HCT116 (cell line): Measurements from ENCODE around the gene RGS4.

Experiments
- CTCF ChIP-seq, 3 experiments: fragments of 200-600 bp in 1 of 3; sonication (generic) in 1 of 3; IDR thresholded peaks in 2 of 3; conservative IDR thresholded peaks in 1 of 3; 2 replicates each; pipeline ENCODE4 v1.5.1; 2012 to 2017; ENCODE audit warnings: low read depth in 2 of 3, low read length in 2 of 3, antibody characterized with exemption in 1 of 3, borderline replicate concordance in 1 of 3, control low read depth in 1 of 3, mild to moderate bottlenecking in 1 of 3, mixed read lengths in 1 of 3, mixed run types in 1 of 3, moderate library complexity in 1 of 3; ENCODE audit not compliant: insufficient read depth in 1 of 3
- EGR1 ChIP-seq: IDR thresholded peaks from 2 replicates; pipeline ENCODE4 v1.6.1; 2012; ENCODE audit warnings: low read depth
- EZH2 ChIP-seq: fragments of 200-600 bp; sonication (generic); IDR thresholded peaks from 2 replicates; pipeline ENCODE4 v1.6.1; 2017; ENCODE audit warnings: antibody characterized with exemption, mixed run types
- EZH2phosphoT487 ChIP-seq: fragments of 200-600 bp; IDR thresholded peaks from 2 replicates; pipeline ENCODE4 v1.6.1; 2018; ENCODE audit warnings: antibody characterized with exemption, borderline replicate concordance
- POLR2AphosphoS5 ChIP-seq: IDR thresholded peaks from 2 replicates; pipeline ENCODE4 v1.6.1; 2011; ENCODE audit warnings: mild to moderate bottlenecking, low read depth, low read length, moderate library complexity
- RAD21 ChIP-seq: IDR thresholded peaks from 2 replicates; pipeline ENCODE4 v1.6.1; 2012; ENCODE audit warnings: low read depth, mild to moderate bottlenecking
- SIN3A ChIP-seq: IDR thresholded peaks from 2 replicates; pipeline ENCODE4 v1.6.1; 2012; ENCODE audit warnings: low read depth
- ZBTB33 ChIP-seq: IDR thresholded peaks from 2 replicates; pipeline ENCODE4 v1.6.1; 2011; ENCODE audit warnings: mild to moderate bottlenecking, low read length, moderate library complexity; ENCODE audit not compliant: insufficient replicate concordance; ENCODE audit errors: extremely low read depth
- ZFX ChIP-seq: fragments of 450-650 bp; IDR thresholded peaks from 2 replicates; pipeline ENCODE4 v1.6.1; 2017

GRCh38 chr1:163085041-163085903 is 16.1 kb downstream of the RGS4 start:
- TF ChIP-seq ZBTB33 (no peak), CTCF (IDR thresholded peaks at IDR 0.05 in 2 of 3, conservative IDR thresholded peaks at IDR 0.05 in 1 of 3; ENCODE audit: borderline replicate concordance in 1 of 3, insufficient read depth in 1 of 3, low read depth in 2 of 3, low read length in 2 of 3) (no peak), SIN3A (no peak), RAD21 (no peak), ZFX (no peak), EZH2 (no peak), EGR1 (no peak), EZH2phosphoT487 (no peak), POLR2AphosphoS5 (no peak)
